Measurements from ENCODE around the gene EIF2B4. TPM values are rescaled to one million over a fixed set of nuclear protein-coding genes. Genes with fewer than 3 reads are reported as not detected.
A peak's percentile ranks its signal among the peaks of the same experiment; 100 is the strongest.

The EIF2B4 gene
- total and polyA plus RNA-seq, 2 of the 8 experiments (the other 6 are each of a cell fraction or from before 2014, with no cell fraction given), result 60.0 to 63.2 TPM

GRCh38 chr2:27322301-27322765 is 47.8 kb downstream of the EIF2B4 start:
- no peak for DNase-seq (ENCODE audit: low read depth in 1 of 2, low spot score in 2 of 2)
- Histone ChIP-seq H4K91ac (replicated peaks; ENCODE audit: insufficient read length, low read length) (peak overlapping the region; percentile 25), H3K79me1 (ENCODE audit: low read depth, low read length) (no peaks in the 10 kb centered on the region), H3K27me3 (replicated peaks in 1 of 4; ENCODE audit: control insufficient read depth in 3 of 4, extremely low read depth in 1 of 4, insufficient read depth in 3 of 4, low read length in 3 of 4) (no peaks in the 10 kb centered on the region), H4K8ac (ENCODE audit: extremely low read depth, insufficient read depth, low read length) (no peak overlapping the region; the same call in 1 of the 2 replicates), H3K23me2 (ENCODE audit: low read depth, low read length) (peaks cover 7% of the 10 kb centered on the region), H3K9ac (replicated peaks in 1 of 4; ENCODE audit: extremely low read depth in 1 of 4, low read depth in 3 of 4, low read length in 3 of 4) (peak overlapping the region; percentile 55 to 93 (median 86)), H3K79me2 (ENCODE audit: control insufficient read depth in 1 of 2, insufficient read depth in 2 of 2, low read length in 2 of 2) (no peaks in the 10 kb centered on the region; a peak in 1 of 4 replicates), H2AFZ (ENCODE audit: low read length) (0 out of 2 replicates have a peak overlapping the region, but pooled peaks have one; percentile 54), H2BK120ac (replicated peaks; ENCODE audit: low read depth, low read length) (no peak overlapping the region), H2BK15ac (ENCODE audit: low read length) (no peak overlapping the region), H3K56ac (replicated peaks; ENCODE audit: insufficient read length, low read depth, low read length) (peak overlapping the region; percentile 20), H3K4me3 (ENCODE audit: extremely low read depth in 1 of 4, insufficient read depth in 2 of 4, low read depth in 3 of 4, low read length in 4 of 4) (peak overlapping the region; percentile 85 to 99 (median 88)), H2BK20ac (ENCODE audit: low read length) (no peak overlapping the region), H2BK5ac (ENCODE audit: low read depth, low read length) (peak overlapping the region; percentile 92; the same call in 1 of the 2 replicates), H3K14ac (ENCODE audit: insufficient read length) (no peak overlapping the region), H3K9me3 (ENCODE audit: insufficient read depth in 2 of 2, low read depth in 1 of 2, low read length in 1 of 2) (no peaks in the 10 kb centered on the region), H3K4ac (replicated peaks; ENCODE audit: insufficient read length, low read depth, low read length) (no peak overlapping the region), H4K20me1 (replicated peaks in 1 of 2; ENCODE audit: control insufficient read depth in 1 of 2, insufficient read depth in 2 of 2, low read length in 2 of 2) (no peaks in the 10 kb centered on the region), H3K36me3 (ENCODE audit: control insufficient read depth in 2 of 4, insufficient read depth in 4 of 4, low read length in 3 of 4) (peaks cover 9 to 16% (median 13%) of the 10 kb centered on the region in 4 experiments; a peak in 6 of 8 replicates), H3K4me2 (ENCODE audit: insufficient read depth in 1 of 2, low read depth in 2 of 2, low read length in 2 of 2) (peak overlapping the region; percentile 96 to 97), H3K27ac (ENCODE audit: low read depth, low read length) (peak overlapping the region; percentile 94), H4K5ac (ENCODE audit: insufficient read length, low read depth, low read length) (peak overlapping the region; percentile 1), H3K18ac (ENCODE audit: extremely low read depth, low read length) (0 out of 2 replicates have a peak overlapping the region, but pooled peaks have one; percentile 51), H2AK5ac (ENCODE audit: low read depth, low read length) (no peak overlapping the region), H3K23ac (ENCODE audit: insufficient read length) (no peak overlapping the region), H3K4me1 (replicated peaks in 1 of 4; ENCODE audit: control insufficient read depth in 3 of 4, insufficient read depth in 4 of 4, low read length in 3 of 4) (peaks cover 0 to 10% (median 0%) of the 10 kb centered on the region in 4 experiments; a peak in 4 of 7 replicates), H2BK12ac (ENCODE audit: low read depth, low read length) (no peak overlapping the region)
- FAIRE-seq, result no peak
- WGBS, 2 experiments (ENCODE audit: extremely low coverage in 1 of 2, insufficient coverage in 1 of 2, insufficient read length in 1 of 2, insufficient replicate concordance in 2 of 2, low coverage in 1 of 2, low lambda C conversion rate in 2 of 2, missing lambda C conversion rate in 1 of 2), result 18% methylated on average over 10 of the region's 10 CpGs; no CpG with 5 or more reads in 1 of the 2 experiments
- ChIA-PET POLR2A (ENCODE audit: partially characterized antibody) (interaction anchor here (0.6 to 9.4 kb wide), 26 partner anchors 8 to 361 kb away, joined by 3 to 105 read pairs (median 8); partner anchors contain the start of genes GTF3C2, TRIM54, UCN and ZNF513), CTCF (ENCODE audit: partially characterized antibody) (interaction anchor here (0.7 to 10.3 kb wide), 12 partner anchors 10 to 79 kb away, joined by 3 to 128 read pairs (median 4); partner anchors contain the start of genes GTF3C2, SNX17 and UCN)
- TF ChIP-seq MAX (IDR thresholded peaks at IDR 0.05), result no peak
- no peak for TF ChIP-seq JUND (IDR thresholded peaks at IDR 0.05; ENCODE audit: low read length)
- TF ChIP-seq, protein P1, sequence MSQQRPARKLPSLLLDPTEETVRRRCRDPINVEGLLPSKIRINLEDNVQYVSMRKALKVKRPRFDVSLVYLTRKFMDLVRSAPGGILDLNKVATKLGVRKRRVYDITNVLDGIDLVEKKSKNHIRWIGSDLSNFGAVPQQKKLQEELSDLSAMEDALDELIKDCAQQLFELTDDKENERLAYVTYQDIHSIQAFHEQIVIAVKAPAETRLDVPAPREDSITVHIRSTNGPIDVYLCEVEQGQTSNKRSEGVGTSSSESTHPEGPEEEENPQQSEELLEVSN (IDR thresholded peaks at IDR 0.05), result no peak
- TF ChIP-seq KDM1A (IDR thresholded peaks at IDR 0.05; ENCODE audit: borderline replicate concordance, low read length), result no peak
- TF ChIP-seq RBBP5 (IDR thresholded peaks at IDR 0.05; ENCODE audit: borderline replicate concordance, low read depth, low read length), result no peak
- no peak for TF ChIP-seq POU5F1 (IDR thresholded peaks at IDR 0.05; ENCODE audit: low read depth, low read length)
- no peak for TF ChIP-seq TBP (IDR thresholded peaks at IDR 0.05; ENCODE audit: low read depth, low read length)
- TF ChIP-seq RXRA (IDR thresholded peaks at IDR 0.05; ENCODE audit: insufficient read depth, low read depth, low read length), result no peak
- TF ChIP-seq SRF (IDR thresholded peaks at IDR 0.05; ENCODE audit: low read depth, low read length), result no peak
- TF ChIP-seq EGR1 (IDR thresholded peaks at IDR 0.05; ENCODE audit: borderline replicate concordance, low read depth, low read length), result no peak
